B cell (primary cell): ENCODE results near the gene PINK1.
"Not testable (repeated sequence)": the region's sequence is repeated elsewhere in the genome, so short reads cannot be mapped to it uniquely, and the experiment has no call there.

Source experiments
- CTCF ChIP-seq: fragments of 200-600 bp; IDR thresholded peaks from one replicate; pipeline ENCODE4 v1.8.0; 2022; ENCODE audit warnings: antibody characterized with exemption, mild to moderate bottlenecking
- EZH2 ChIP-seq: IDR thresholded peaks from 2 replicates; pipeline ENCODE4 v1.6.1; 2012; ENCODE audit warnings: borderline replicate concordance, low read depth, mild to moderate bottlenecking, moderate library complexity, low read length; ENCODE audit not compliant: insufficient read depth, poor library complexity, severe bottlenecking

DNA sequence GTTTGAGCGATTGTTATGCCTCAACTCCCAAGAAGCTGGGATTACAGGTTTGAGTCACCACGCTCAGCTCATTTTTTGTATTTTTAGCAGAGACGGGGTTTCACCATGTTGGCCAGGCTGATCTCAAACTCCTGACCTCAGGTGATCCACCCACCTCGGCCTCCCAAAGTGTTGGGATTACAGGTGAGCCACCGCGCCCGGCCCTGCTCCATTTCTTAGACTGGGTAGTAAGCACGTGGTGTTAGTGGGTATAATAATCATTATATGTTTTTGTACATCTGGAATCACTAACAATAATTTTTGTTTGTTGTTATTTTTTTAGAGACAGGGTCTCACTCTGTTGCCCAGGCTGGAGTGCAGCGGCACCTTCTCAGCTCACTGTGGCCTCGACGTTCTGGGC, 40.4 kb downstream of the PINK1 start:
- TF ChIP-seq CTCF, EZH2: not testable (repeated sequence)
